Endometrium (tissue), 2 donors: Measurements from ENCODE around the gene KIFC1.
"Not testable (repeated sequence)": the region's sequence is repeated elsewhere in the genome, so short reads cannot be mapped to it uniquely, and the experiment has no call there.

Source experiments
- FAIRE-seq: peaks from 2 replicates; lab custom pipeline; 2012; peaks lifted over from hg19 to GRCh38; lab: Jason Lieb, UNC
- donor health status: control.
- donor health status: control.

KIFC1 gene

GRCh38 chr6:33391278-33391921, at the start of gene KIFC1:
Gene KIFC1, plus strand, starts transcription at chr6:33391823. Its CDS starts 163 bp downstream, at chr6:33391986.
- FAIRE-seq, result peak; percentile 99

GRCh38 chr6:33343606-33343952, 48.0 kb upstream of the KIFC1 start:
- FAIRE-seq, result not testable (repeated sequence)

- FAIRE-seq, result no peak
Observed at GRCh38 chr6:33343953-33344611, 47.5 kb upstream of the KIFC1 start.

DNA sequence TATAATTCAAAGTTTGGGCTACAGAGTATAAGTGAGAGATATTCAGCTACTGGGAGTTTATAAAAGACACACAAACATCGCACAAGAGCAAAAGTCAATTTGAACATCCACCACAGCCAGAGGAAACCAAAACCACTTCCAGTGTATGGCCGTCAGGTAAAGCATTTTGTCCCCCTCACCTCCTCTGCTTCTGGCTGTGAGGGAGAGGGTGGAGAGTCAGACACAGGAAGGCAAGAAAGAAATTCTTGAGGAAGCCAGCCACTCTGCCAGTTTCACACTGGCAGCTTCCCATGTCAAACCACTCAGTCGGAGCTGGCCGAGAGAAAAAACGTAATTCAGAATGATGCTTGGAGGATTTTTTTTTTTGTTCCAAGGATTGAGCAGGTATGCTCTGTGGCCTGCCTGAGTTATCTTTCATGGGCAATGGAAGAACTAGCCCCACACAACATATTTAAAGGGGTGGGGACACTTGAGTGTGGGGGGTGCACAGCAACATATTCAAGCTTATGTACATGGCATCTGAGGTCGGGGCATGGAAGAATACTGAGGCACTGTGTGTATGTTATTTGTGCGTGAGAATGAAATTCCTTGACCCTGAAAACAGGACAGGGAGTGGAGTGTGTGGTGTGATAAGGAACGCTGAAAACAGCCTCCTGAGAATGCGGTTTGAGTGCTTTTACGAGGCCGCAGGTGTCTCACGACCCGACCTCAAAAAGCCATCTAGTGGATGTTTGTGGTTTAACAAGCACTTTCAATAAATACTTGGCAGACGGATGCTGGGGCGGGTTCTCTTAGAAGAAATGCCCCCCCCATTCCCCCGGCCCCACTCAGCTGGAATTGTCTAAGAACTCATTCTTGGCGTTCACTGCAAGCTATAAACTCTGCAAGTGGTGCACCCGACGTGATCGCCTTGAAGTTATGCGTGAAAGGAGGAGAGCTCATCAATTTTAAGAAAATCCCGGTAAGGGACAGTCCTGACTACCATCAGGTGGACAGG, 46.6 kb upstream of the KIFC1 start:
- no peak for FAIRE-seq

GRCh38 chr6:33346972-33347371, 44.7 kb upstream of the KIFC1 start:
- FAIRE-seq, result not testable (repeated sequence)

DNA sequence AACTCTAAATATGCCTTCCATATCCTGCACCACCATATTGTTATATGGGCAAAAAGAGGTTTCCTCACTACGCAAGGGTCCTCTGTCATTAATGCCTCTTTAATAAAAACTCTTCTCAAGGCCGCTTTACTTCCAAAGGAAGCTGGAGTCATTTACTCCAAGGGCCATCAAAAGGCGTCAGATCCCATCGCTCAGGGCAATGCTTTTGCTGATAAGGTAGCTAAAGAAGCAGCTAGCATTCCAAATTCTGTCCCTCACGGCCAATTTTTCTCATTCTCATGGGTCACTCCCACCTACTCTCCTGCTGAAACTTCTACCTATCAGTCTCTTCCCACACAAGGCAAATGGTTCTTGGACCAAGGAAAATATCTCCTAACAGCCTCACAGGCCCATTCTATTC, 43.8 kb upstream of the KIFC1 start:
- no peak for FAIRE-seq

DNA sequence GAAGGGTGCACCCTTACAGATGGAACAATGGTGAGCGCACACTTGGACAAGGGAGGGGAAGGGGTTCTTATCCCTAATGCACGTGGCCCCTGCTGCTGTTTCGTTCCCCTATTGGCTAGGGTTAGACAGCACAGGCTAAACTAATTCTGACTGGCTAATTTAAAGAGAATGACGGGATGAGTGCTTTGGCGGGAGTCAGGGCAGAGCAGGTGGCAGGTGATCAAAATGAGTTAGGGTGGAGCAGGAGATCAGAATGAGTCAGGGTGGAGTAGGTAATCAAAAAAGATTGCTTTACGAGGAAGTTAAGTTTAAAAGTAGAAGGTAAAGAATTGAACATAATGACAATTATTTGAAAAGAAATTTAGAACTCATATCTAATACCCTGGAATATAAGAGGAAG, 35.8 kb upstream of the KIFC1 start:
- FAIRE-seq, result not testable (repeated sequence)

DNA sequence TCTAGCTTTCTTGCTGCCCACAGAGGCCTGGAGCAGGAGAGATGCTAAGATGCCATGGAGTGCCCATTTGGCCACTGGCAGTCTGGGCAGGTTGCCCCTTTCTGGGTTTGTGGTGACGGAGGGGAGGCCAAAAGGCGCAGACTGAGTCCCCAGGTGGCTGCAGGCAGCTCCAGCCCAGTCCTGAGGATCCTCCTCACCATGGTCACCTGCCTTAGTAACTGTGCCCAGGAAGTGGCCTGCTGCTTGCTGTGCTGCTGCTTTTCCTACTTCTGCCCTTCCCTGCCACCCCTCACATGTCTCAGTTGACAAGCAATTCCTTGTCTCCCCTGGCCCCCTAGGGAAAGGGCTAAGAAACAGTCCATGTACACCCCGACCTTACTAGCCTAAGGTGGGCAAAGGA, 35.3 kb upstream of the KIFC1 start:
- no peak for FAIRE-seq

DNA sequence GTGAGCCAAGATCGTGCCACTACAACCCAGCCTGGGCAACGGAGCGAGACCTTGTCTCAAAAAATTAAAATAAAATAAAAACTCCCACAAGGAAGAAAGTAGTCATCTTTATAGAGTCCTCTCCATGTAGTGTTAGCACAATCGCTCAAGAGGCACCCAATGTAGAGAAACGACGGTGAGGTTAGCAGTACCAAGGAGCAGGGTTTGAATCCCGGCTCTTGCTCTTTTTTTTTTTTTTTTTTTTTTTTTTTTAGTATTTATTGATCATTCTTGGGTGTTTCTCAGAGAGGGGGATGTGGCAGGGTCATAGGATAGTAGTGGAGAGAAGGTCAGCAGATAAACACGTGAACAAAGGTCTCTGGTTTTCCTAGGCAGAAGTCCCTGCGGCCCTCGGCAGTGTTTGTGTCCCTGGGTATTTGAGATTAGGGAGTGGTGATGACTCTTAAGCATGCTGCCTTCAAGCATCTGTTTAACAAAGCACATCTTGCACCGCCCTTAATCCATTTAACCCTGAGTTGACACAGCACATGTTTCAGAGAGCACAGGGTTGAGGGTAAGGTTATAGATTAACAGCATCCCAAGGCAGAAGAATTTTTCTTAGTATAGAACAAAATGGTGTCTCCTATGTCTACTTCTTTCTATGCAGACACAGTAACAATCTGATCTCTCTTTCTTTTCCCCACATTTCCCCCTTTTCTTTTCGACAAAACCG, 34.3 kb upstream of the KIFC1 start:
- FAIRE-seq, result not testable (repeated sequence)

- FAIRE-seq, result no peak
Observed at GRCh38 chr6:33359331-33359730, 32.3 kb upstream of the KIFC1 start.

- FAIRE-seq, result not testable (repeated sequence)
Observed at GRCh38 chr6:33363486-33363885, 28.1 kb upstream of the KIFC1 start.

- not testable (repeated sequence) for FAIRE-seq
Observed at GRCh38 chr6:33364475-33365205, 27.0 kb upstream of the KIFC1 start.

- FAIRE-seq, result not testable (repeated sequence)
Observed at GRCh38 chr6:33365206-33365971, 26.2 kb upstream of the KIFC1 start.

GRCh38 chr6:33367009-33367714, 24.5 kb upstream of the KIFC1 start:
- no peak for FAIRE-seq

- FAIRE-seq, result not testable (repeated sequence)
Observed at GRCh38 chr6:33367715-33368025, 24.0 kb upstream of the KIFC1 start.

- FAIRE-seq, result not testable (repeated sequence)
Observed at GRCh38 chr6:33371901-33372300, 19.7 kb upstream of the KIFC1 start.

DNA sequence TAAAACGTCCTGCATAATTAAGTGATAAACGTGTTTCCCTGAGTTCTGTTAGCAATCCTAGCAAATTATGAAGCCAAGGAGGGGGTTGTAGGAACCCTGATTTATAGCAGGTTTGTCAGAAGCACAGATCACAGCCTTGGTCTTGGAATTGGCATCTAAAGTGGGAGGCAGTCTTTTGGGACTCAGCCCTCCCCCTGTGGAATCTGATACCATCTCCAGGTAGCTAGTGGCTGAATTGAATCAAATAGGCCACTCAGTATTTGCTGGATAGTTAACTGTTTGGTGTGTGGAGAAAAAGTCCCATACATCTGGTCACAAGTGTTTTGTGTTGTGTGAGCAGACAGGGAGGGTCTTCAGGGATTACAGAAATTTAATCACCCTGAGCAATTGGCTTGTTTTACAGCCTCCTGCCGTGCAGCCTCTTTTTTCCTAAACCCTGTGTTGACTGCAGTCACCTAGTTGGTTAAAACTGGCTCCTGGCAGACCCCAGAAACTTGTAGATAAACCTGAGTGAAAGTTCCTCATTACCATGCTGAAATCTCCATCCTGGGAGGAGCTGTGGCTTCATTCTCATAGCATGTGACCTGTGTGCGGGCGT, 19.0 kb upstream of the KIFC1 start:
- no peak for FAIRE-seq

GRCh38 chr6:33373960-33374910, 17.4 kb upstream of the KIFC1 start:
- no peak for FAIRE-seq
